DND-41 (cell line): ENCODE measurements around the gene SEMA3B.

Source experiments
- ATAC-seq: fragments of 200-7000 bp; cut with Tn5 transposase; 3 replicates; pipeline ENCODE4 v1.9.1; 2021; ENCODE audit warnings: low read depth; ENCODE audit not compliant: insufficient read depth
- DNase-seq: peaks from one replicate; pipeline ENCODE4 v3.0.0-alpha.2; 2020
- H2AFZ ChIP-seq: 2 replicates; pipeline ENCODE4 v1.6.0; 2012; ENCODE audit warnings: low read depth, low read length
- H3K27ac ChIP-seq: 2 replicates; pipeline ENCODE4 v1.5.1; 2012; ENCODE audit warnings: low read length, inconsistent platforms
- H3K27me3 ChIP-seq: fragments of 200-600 bp; sonication (generic); 2 replicates; pipeline ENCODE4 v1.6.0; 2012; ENCODE audit warnings: low read length, mild to moderate bottlenecking, inconsistent platforms; ENCODE audit not compliant: insufficient read depth, poor library complexity
- H3K36me3 ChIP-seq: 2 replicates; pipeline ENCODE4 v1.5.1; 2012; ENCODE audit warnings: low read length, inconsistent platforms; ENCODE audit not compliant: insufficient read depth
- H3K4me1 ChIP-seq: 2 replicates; pipeline ENCODE4 v1.5.1; 2012; ENCODE audit warnings: mild to moderate bottlenecking, low read length; ENCODE audit not compliant: insufficient read depth
- H3K4me2 ChIP-seq: 2 replicates; pipeline ENCODE4 v1.6.0; 2012; ENCODE audit warnings: mild to moderate bottlenecking, moderate library complexity, low read length, inconsistent platforms; ENCODE audit not compliant: insufficient read depth
- H3K4me3 ChIP-seq, 2 experiments: fragments of 200-600 bp in 1 of 2; shearing (Covaris generic) in 1 of 2; 2 replicates each; pipeline ENCODE4 v1.5.1; 2012 to 2016; ENCODE audit warnings: inconsistent platforms in 2 of 2, low read length in 2 of 2, mild to moderate bottlenecking in 2 of 2, low read depth in 1 of 2, moderate library complexity in 1 of 2
- H3K79me2 ChIP-seq: 2 replicates; pipeline ENCODE4 v1.6.0; 2012; ENCODE audit warnings: low read length, inconsistent platforms; ENCODE audit not compliant: insufficient read depth
- H3K9ac ChIP-seq: 2 replicates; pipeline ENCODE4 v1.6.0; 2012; ENCODE audit warnings: low read depth, mild to moderate bottlenecking, inconsistent platforms, low read length, moderate library complexity
- H3K9me3 ChIP-seq: 2 replicates; pipeline ENCODE4 v1.5.1; 2012; ENCODE audit warnings: low read length, moderate library complexity, mild to moderate bottlenecking, inconsistent platforms; ENCODE audit not compliant: insufficient read depth, severe bottlenecking
- H4K20me1 ChIP-seq: 2 replicates; pipeline ENCODE4 v1.6.0; 2012; ENCODE audit warnings: low read length; ENCODE audit not compliant: insufficient read depth
- EZH2 ChIP-seq: IDR thresholded peaks from 3 replicates; pipeline ENCODE4 v1.6.1; 2012; ENCODE audit warnings: borderline replicate concordance, low read depth, mild to moderate bottlenecking, moderate library complexity, low read length, inconsistent platforms; ENCODE audit not compliant: severe bottlenecking
- TF ChIP-seq, protein P1 (sequence below): IDR thresholded peaks from 2 replicates; pipeline ENCODE4 v1.5.1; 2012; ENCODE audit warnings: borderline replicate concordance, low read length, moderate library complexity, mild to moderate bottlenecking; ENCODE audit not compliant: poor library complexity, severe bottlenecking; ENCODE audit errors: extremely low read depth

Gene SEMA3B

DNA sequence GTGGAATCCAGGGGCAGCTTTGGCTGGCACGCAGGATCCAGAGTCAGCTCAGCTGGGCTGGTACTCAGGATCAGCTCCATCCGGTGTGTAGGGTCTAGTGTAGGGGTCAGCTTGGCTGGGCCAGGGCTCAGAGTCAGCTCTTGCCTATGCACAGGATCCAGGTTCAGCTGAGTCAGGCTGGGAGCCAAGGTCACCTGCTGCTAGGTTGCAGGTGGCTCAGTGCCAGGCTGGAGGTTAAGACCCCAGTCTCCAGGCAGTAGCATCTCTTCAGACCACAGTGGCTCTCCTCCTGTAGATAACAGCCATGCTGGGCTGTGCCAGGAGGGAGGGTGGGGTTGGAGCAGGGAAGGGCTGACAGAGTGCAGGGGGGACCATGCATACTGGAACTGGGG, 28.4 kb downstream of the SEMA3B start:
- no peak for ATAC-seq
- TF ChIP-seq EZH2: no peak
- Histone ChIP-seq H4K20me1 (peaks cover 3% of the 10 kb centered on the region; the same call in 1 of the 2 replicates), H3K4me1 (peaks cover 40% of the 10 kb centered on the region), H3K79me2 (peaks cover 7% of the 10 kb centered on the region; the same call in 1 of the 2 replicates), H3K4me3 (no peak overlapping the region), H3K4me2 (peak overlapping the region; percentile 100; the same call in 1 of the 2 replicates), H3K9ac (no peak overlapping the region), H3K36me3 (peaks cover 6% of the 10 kb centered on the region; the same call in 1 of the 2 replicates), H3K27me3 (no peaks in the 10 kb centered on the region), H2AFZ (no peak overlapping the region), H3K27ac (no peak overlapping the region), H3K9me3 (no peaks in the 10 kb centered on the region)
- no peak for DNase-seq

DNA sequence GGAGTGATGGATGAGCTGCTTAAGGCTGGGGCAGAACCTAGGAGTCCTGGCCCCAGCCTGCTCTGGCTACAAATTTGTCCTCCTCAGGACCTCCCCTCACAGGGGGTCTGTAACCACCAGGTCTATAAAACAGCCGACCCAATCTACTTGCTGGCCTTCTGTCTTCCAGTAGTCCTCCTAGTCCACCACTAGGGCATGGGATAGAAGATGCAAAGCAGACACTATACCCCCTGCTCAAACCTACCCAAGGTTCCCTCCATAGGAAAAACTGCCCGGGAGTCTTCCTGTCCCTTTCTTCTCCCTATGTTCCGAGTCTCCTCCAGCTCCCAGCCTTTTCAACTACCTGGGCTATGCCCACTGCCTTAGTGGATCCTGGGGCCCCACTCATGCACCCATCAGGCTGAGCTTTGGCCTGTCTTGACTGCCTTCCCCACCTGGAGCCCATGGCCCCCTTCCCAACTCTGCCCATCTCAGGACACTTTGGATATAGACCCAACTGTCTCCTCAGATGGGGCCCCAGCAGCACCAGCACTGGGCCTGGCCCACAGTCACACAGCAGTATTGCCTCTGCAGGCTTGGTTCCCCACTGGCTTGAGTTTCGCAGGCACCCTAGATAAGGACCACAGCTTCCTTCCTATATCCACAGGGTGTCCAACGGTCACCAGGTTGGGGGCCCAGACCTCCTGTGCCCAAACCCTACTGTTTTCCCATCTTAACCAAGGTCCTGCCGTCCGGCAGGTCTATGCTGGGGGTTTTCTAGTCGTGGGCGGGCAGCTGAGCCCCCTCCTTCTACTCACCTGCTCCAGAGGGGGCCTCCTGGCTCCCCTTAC, 29.2 kb downstream of the SEMA3B start:
- peaks cover 6% of the 10 kb centered on the region; the same call in 1 of the 2 replicates for H3K36me3 ChIP-seq
- peak overlapping the region; percentile 92 to 100 for H3K4me3 ChIP-seq
- no peak for ATAC-seq
- no peaks in the 10 kb centered on the region for H3K27me3 ChIP-seq
- H3K79me2 ChIP-seq: peaks cover 7% of the 10 kb centered on the region; the same call in 1 of the 2 replicates
- peak overlapping the region; percentile 96 for H3K27ac ChIP-seq
- 0 out of 2 replicates have a peak overlapping the region, but pooled peaks have one; percentile 100 for H2AFZ ChIP-seq
- peaks cover 33% of the 10 kb centered on the region for H3K4me1 ChIP-seq
- H3K9me3 ChIP-seq: no peaks in the 10 kb centered on the region
- peak overlapping the region; percentile 92 for H3K9ac ChIP-seq
- TF ChIP-seq, protein P1, sequence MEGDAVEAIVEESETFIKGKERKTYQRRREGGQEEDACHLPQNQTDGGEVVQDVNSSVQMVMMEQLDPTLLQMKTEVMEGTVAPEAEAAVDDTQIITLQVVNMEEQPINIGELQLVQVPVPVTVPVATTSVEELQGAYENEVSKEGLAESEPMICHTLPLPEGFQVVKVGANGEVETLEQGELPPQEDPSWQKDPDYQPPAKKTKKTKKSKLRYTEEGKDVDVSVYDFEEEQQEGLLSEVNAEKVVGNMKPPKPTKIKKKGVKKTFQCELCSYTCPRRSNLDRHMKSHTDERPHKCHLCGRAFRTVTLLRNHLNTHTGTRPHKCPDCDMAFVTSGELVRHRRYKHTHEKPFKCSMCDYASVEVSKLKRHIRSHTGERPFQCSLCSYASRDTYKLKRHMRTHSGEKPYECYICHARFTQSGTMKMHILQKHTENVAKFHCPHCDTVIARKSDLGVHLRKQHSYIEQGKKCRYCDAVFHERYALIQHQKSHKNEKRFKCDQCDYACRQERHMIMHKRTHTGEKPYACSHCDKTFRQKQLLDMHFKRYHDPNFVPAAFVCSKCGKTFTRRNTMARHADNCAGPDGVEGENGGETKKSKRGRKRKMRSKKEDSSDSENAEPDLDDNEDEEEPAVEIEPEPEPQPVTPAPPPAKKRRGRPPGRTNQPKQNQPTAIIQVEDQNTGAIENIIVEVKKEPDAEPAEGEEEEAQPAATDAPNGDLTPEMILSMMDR: no peak
- no peak for TF ChIP-seq EZH2
- peaks cover 3% of the 10 kb centered on the region; the same call in 1 of the 2 replicates for H4K20me1 ChIP-seq
- H3K4me2 ChIP-seq: peak overlapping the region; percentile 100
- no peak for DNase-seq

DNA sequence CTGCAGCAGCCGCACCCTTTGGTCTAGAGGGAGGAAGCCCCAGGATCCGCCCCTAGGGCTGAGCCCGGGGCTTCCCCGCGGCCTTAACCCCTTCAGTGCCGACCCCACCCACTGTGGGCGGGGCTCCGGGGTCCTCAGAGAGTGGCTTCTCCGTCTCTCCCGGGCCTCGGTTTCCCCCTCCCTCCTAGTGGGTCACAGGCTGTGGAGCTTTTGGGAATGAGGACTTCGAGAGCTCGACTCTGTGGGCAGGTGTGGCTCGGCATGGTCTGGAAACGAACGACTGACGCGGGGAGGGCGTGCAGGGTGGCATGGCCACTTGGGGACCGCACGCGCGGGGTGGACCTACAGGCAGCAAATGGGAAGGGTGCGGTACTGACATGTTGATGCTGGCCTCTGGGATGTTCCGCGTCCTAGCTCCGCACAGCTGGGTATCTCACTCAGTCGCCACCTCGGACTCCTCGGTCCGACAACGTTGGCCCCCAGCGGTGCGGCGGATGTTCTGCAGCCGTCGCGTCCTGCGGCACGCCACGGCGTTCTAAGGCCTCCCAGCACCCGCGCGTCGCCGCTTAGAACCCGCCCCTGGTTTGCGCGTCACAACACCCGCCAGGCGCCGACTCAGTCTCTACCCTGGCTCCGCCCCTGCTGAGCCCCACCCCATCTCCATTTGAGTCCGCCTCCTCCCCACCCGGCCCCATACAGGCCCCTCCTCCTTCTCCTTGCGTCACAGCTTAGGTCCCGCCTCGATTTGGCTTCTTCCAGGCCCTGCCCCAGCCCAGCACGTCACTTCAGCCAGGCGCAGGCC, 30.1 kb downstream of the SEMA3B start, which contains the start of the genes HYAL3 and NAA80:
HYAL3 (minus strand) TSS at position 570 of the 802 bp plus-strand sequence. CDS start 3,803 bp downstream, outside the sequence.
NAA80 (minus strand) TSS at position 570 of the 802 bp plus-strand sequence. CDS start 1,942 bp downstream, outside the sequence.
- Histone ChIP-seq H2AFZ (peak within 1 kb of the TSS; percentile 100), H3K9ac (peak within 1 kb of the TSS; percentile 92), H3K27ac (peak within 1 kb of the TSS; percentile 96), H4K20me1 (peaks cover 3% of the 10 kb centered on the region; the same call in 1 of the 2 replicates), H3K4me2 (peak within 1 kb of the TSS; percentile 100), H3K9me3 (no peaks in the 10 kb centered on the region), H3K27me3 (no peaks in the 10 kb centered on the region), H3K4me3 (peak within 1 kb of the TSS; percentile 92 to 100), H3K4me1 (peaks cover 28% of the 10 kb centered on the region), H3K79me2 (peaks cover 7% of the 10 kb centered on the region; the same call in 1 of the 2 replicates), H3K36me3 (peaks cover 6% of the 10 kb centered on the region; the same call in 1 of the 2 replicates)
- DNase-seq (peak; percentile 99), ATAC-seq (peak; percentile 86)
- TF ChIP-seq EZH2: no peak
- TF ChIP-seq, protein P1: peak; percentile 63
